ENCODE results near the gene DNAH17.

The DNAH17 gene

GRCh38 chr17:78601577-78602190 is 24.5 kb upstream of the DNAH17 start:
- DNase-seq: no peak

GRCh38 chr17:78600181-78600721 is 23.1 kb upstream of the DNAH17 start:
- no peak for DNase-seq

- DNase-seq: no peak
These were observed 22.2 kb upstream of the DNAH17 start for GRCh38 chr17:78599419-78599818.

GRCh38 chr17:78598013-78598471 is 20.8 kb upstream of the DNAH17 start:
- DNase-seq: no peak

GRCh38 chr17:78596871-78597764 is 19.9 kb upstream of the DNAH17 start:
- DNase-seq: no peak

GRCh38 chr17:78595135-78595810 is 18.1 kb upstream of the DNAH17 start:
- no peak for DNase-seq

- no peak for DNase-seq
These were observed 15.8 kb upstream of the DNAH17 start for GRCh38 chr17:78592991-78593329.

GRCh38 chr17:78591263-78591671 is 14.1 kb upstream of the DNAH17 start:
- no peak for DNase-seq

GRCh38 chr17:78589885-78590284 is 12.7 kb upstream of the DNAH17 start:
- DNase-seq: no peak

GRCh38 chr17:78589031-78589675 is 12.0 kb upstream of the DNAH17 start:
- no peak for DNase-seq

- no peak for DNase-seq
These were observed 11.2 kb upstream of the DNAH17 start for GRCh38 chr17:78588258-78589030.

GRCh38 chr17:78585006-78585630 is 7.9 kb upstream of the DNAH17 start:
- DNase-seq: no peak

- DNase-seq: no peak
These were observed 5.9 kb upstream of the DNAH17 start for GRCh38 chr17:78583091-78583490.

- DNase-seq: no peak
These were observed 4.1 kb upstream of the DNAH17 start for GRCh38 chr17:78581304-78581703.

- DNase-seq: no peak
These were observed 3.1 kb upstream of the DNAH17 start for GRCh38 chr17:78580277-78580804.

GRCh38 chr17:78576389-78577112 is 645 bp downstream of the DNAH17 start:
- DNase-seq: no peak

- no peak for DNase-seq
These were observed 1.3 kb downstream of the DNAH17 start for GRCh38 chr17:78575899-78576298.

- no peak for DNase-seq
These were observed 1.9 kb downstream of the DNAH17 start for GRCh38 chr17:78575340-78575739.

GRCh38 chr17:78573955-78574354 is 3.2 kb downstream of the DNAH17 start:
- DNase-seq: no peak

Data from DMS79 treated with DMSO at 0.1 percent for 48 hours (cell line).